Measurements from ENCODE around the gene EVPL. TPM values are rescaled to one million over a fixed set of nuclear protein-coding genes. Genes with fewer than 3 reads are reported as not detected.
A peak's percentile ranks its signal among the peaks of the same experiment; 100 is the strongest.

EVPL gene
- total and polyA plus RNA-seq, 4 experiments from 2014 or later: not detected

- Mint-ChIP-seq H3K27ac (peak overlapping the region in 4 of 7 donors; percentile 2 to 59 (median 24)), H3K4me1 (peaks cover 0 to 5% (median 3%) of the 10 kb centered on the region in 4 donors)
These were observed 21.6 kb downstream of the EVPL start for GRCh38 chr17:76005263-76006149.

GRCh38 chr17:76004750-76005262 lies 22.3 kb downstream of the EVPL start:
- Mint-ChIP-seq H3K4me1 (peaks cover 0 to 5% (median 2%) of the 10 kb centered on the region in 4 donors), H3K9me3 (no peaks in the 10 kb centered on the region), H3K27ac (no peak overlapping the region), H3K27me3 (no peaks in the 10 kb centered on the region), H3K36me3 (peaks cover 0 to 4% of the 10 kb centered on the region in 2 donors), H3K4me3 (no peak overlapping the region)
- Histone ChIP-seq H3K4me1 (ENCODE audit: insufficient read depth, low read length) (no peaks in the 10 kb centered on the region), H3K9me3 (ENCODE audit: control insufficient read depth in 1 of 2, low read length in 2 of 2) (no peaks in the 10 kb centered on the region), H3K27me3 (ENCODE audit: insufficient read depth, low read length) (no peaks in the 10 kb centered on the region), H3K36me3 (ENCODE audit: insufficient read depth, low read length) (no peaks in the 10 kb centered on the region), H3K4me3 (ENCODE audit: low read length in 2 of 2) (no peak overlapping the region), H3K27ac (ENCODE audit: low read depth, low read length) (no peak overlapping the region)
- intact Hi-C loops (cut with micrococcal nuclease): loop anchor here (1.0 to 5.0 kb wide), 2 partner anchors 100 to 253 kb away; no protein-coding TSS in a partner anchor
- ChIA-PET CTCF (ENCODE audit: partially characterized antibody) (interaction anchor here (0.6 to 8.2 kb wide), 23 partner anchors 8 to 488 kb away, joined by 3 to 120 read pairs (median 4); partner anchors contain the start of genes GALK1, MRPL38 and TRIM65), POLR2A (ENCODE audit: partially characterized antibody) (interaction anchor here (1.0 to 3.8 kb wide), 3 partner anchors 25 to 220 kb away, joined by 4 to 23 read pairs (median 6); partner anchors contain the start of genes ACOX1, MRPL38, TEN1 and UNK)
- DNase-seq: no peak

More at GRCh38 chr17:76005263-76006149, 21.6 kb downstream of the EVPL start:
- Mint-ChIP-seq H3K36me3 (peaks cover 0 to 4% of the 10 kb centered on the region in 2 donors), H3K27me3 (no peaks in the 10 kb centered on the region), H3K9me3 (no peaks in the 10 kb centered on the region), H3K4me3 (no peak overlapping the region)
- H3K9me3 ChIP-seq (ENCODE audit: control insufficient read depth in 1 of 2, low read length in 2 of 2): no peaks in the 10 kb centered on the region
- no peaks in the 10 kb centered on the region for H3K27me3 ChIP-seq (ENCODE audit: insufficient read depth, low read length)
- intact Hi-C loops (cut with micrococcal nuclease): loop anchor here (1.0 to 5.0 kb wide), 2 partner anchors 100 to 253 kb away; no protein-coding TSS in a partner anchor
- H3K4me1 ChIP-seq (ENCODE audit: insufficient read depth, low read length): no peaks in the 10 kb centered on the region
- ChIA-PET CTCF (ENCODE audit: partially characterized antibody) (interaction anchor here (0.8 to 8.2 kb wide), 26 partner anchors 9 to 488 kb away, joined by 3 to 120 read pairs (median 4); partner anchors contain the start of genes FBF1, GALK1, MRPL38 and TRIM65), POLR2A (ENCODE audit: partially characterized antibody) (interaction anchor here (1.0 to 3.8 kb wide), 3 partner anchors 26 to 221 kb away, joined by 4 to 23 read pairs (median 6); partner anchors contain the start of genes ACOX1, MRPL38, TEN1 and UNK)
- H3K36me3 ChIP-seq (ENCODE audit: insufficient read depth, low read length): no peaks in the 10 kb centered on the region
- no peak overlapping the region for H3K4me3 ChIP-seq (ENCODE audit: low read length in 2 of 2)
- DNase-seq: peak; percentile 68 to 76 (median 74)
- H3K27ac ChIP-seq (ENCODE audit: low read depth, low read length): no peak overlapping the region

- peaks cover 0 to 5% (median 0%) of the 10 kb centered on the region in 4 donors for H3K4me1 Mint-ChIP-seq
- CTCF ChIA-PET (ENCODE audit: partially characterized antibody): interaction anchor here (0.6 to 8.2 kb wide), 15 partner anchors 7 to 381 kb away, joined by 3 to 120 read pairs (median 5); partner anchors contain the start of genes MRPL38, SPHK1 and TRIM65
- intact Hi-C loops (cut with micrococcal nuclease): no loop called here
- DNase-seq: no peak
- no peaks in the 10 kb centered on the region for H3K9me3 ChIP-seq (ENCODE audit: control insufficient read depth in 1 of 2, low read length in 2 of 2)
- POLR2A ChIA-PET (ENCODE audit: partially characterized antibody): interaction anchor here (3.8 kb wide), 1 partner anchor 99 kb away, joined by 23 read pairs; the partner anchor contains the start of gene MRPL38
- peaks cover 0 to 4% of the 10 kb centered on the region in 2 donors for H3K36me3 Mint-ChIP-seq
- H3K4me1 ChIP-seq (ENCODE audit: insufficient read depth, low read length): no peaks in the 10 kb centered on the region
- H3K27me3 Mint-ChIP-seq: no peaks in the 10 kb centered on the region
- no peaks in the 10 kb centered on the region for H3K9me3 Mint-ChIP-seq
- H3K36me3 ChIP-seq (ENCODE audit: insufficient read depth, low read length): no peaks in the 10 kb centered on the region
- H3K27me3 ChIP-seq (ENCODE audit: insufficient read depth, low read length): no peaks in the 10 kb centered on the region
- no peak overlapping the region for H3K27ac ChIP-seq (ENCODE audit: low read depth, low read length)
- H3K27ac Mint-ChIP-seq: no peak overlapping the region
- no peak overlapping the region for H3K4me3 Mint-ChIP-seq
- H3K4me3 ChIP-seq (ENCODE audit: low read length in 2 of 2): no peak overlapping the region
These were observed 23.2 kb downstream of the EVPL start for GRCh38 chr17:76003915-76004314.

GRCh38 chr17:76002100-76002499 lies 25.0 kb downstream of the EVPL start:
- DNase-seq: no peak
- no peaks in the 10 kb centered on the region for H3K27me3 ChIP-seq (ENCODE audit: insufficient read depth, low read length)
- POLR2A ChIA-PET (ENCODE audit: partially characterized antibody): no interaction called here
- Mint-ChIP-seq H3K27me3 (no peaks in the 10 kb centered on the region), H3K4me3 (no peak overlapping the region), H3K9me3 (no peaks in the 10 kb centered on the region), H3K36me3 (peaks cover 0 to 4% of the 10 kb centered on the region in 2 donors), H3K4me1 (peaks cover 5 to 16% (median 9%) of the 10 kb centered on the region in 4 donors), H3K27ac (no peak overlapping the region)
- H3K27ac ChIP-seq (ENCODE audit: low read depth, low read length): no peak overlapping the region
- no peaks in the 10 kb centered on the region for H3K9me3 ChIP-seq (ENCODE audit: control insufficient read depth in 1 of 2, low read length in 2 of 2)
- CTCF ChIA-PET (ENCODE audit: partially characterized antibody): interaction anchor here (1.0 to 8.2 kb wide), 9 partner anchors 9 to 396 kb away, joined by 3 to 120 read pairs (median 4); partner anchors contain the start of gene MRPL38
- intact Hi-C loops (cut with micrococcal nuclease): no loop called here
- peaks cover 6% of the 10 kb centered on the region for H3K4me1 ChIP-seq (ENCODE audit: insufficient read depth, low read length)
- H3K36me3 ChIP-seq (ENCODE audit: insufficient read depth, low read length): no peaks in the 10 kb centered on the region
- no peak overlapping the region for H3K4me3 ChIP-seq (ENCODE audit: low read length in 2 of 2)

- Mint-ChIP-seq H3K4me1 (peaks cover 10 to 23% (median 17%) of the 10 kb centered on the region in 4 donors), H3K27ac (no peak within 1 kb of the TSS), H3K36me3 (peaks cover 0 to 4% of the 10 kb centered on the region in 2 donors), H3K9me3 (no peaks in the 10 kb centered on the region), H3K4me3 (no peak within 1 kb of the TSS), H3K27me3 (no peaks in the 10 kb centered on the region)
- POLR2A ChIA-PET (ENCODE audit: partially characterized antibody): interaction anchor here (1.3 kb wide), 1 partner anchor 105 kb away, joined by 5 read pairs; the partner anchor contains the start of gene TRIM65
- CTCF ChIA-PET (ENCODE audit: partially characterized antibody): interaction anchor here (1.0 to 8.2 kb wide), 8 partner anchors 10 to 179 kb away, joined by 3 to 120 read pairs (median 4); partner anchors contain the start of gene MRPL38
- Histone ChIP-seq H3K9me3 (ENCODE audit: control insufficient read depth in 1 of 2, low read length in 2 of 2) (no peaks in the 10 kb centered on the region), H3K4me1 (ENCODE audit: insufficient read depth, low read length) (peaks cover 14% of the 10 kb centered on the region), H3K36me3 (ENCODE audit: insufficient read depth, low read length) (no peaks in the 10 kb centered on the region), H3K27me3 (ENCODE audit: insufficient read depth, low read length) (no peaks in the 10 kb centered on the region), H3K4me3 (ENCODE audit: low read length in 2 of 2) (no peak within 1 kb of the TSS), H3K27ac (ENCODE audit: low read depth, low read length) (no peak within 1 kb of the TSS)
- no peak for DNase-seq
- intact Hi-C loops (cut with micrococcal nuclease): no loop called here
These were observed 26.2 kb downstream of the EVPL start, which contains the start of gene CDK3 for GRCh38 chr17:76000755-76001521. CDK3 (plus strand) TSS chr17:76000855; CDS start chr17:76001426, 571 bp downstream.

GRCh38 chr17:76000016-76000754 lies 26.9 kb downstream of the EVPL start:
- Histone ChIP-seq H3K27ac (ENCODE audit: low read depth, low read length) (no peak overlapping the region), H3K36me3 (ENCODE audit: insufficient read depth, low read length) (no peaks in the 10 kb centered on the region), H3K4me1 (ENCODE audit: insufficient read depth, low read length) (peaks cover 14% of the 10 kb centered on the region), H3K27me3 (ENCODE audit: insufficient read depth, low read length) (no peaks in the 10 kb centered on the region), H3K9me3 (ENCODE audit: control insufficient read depth in 1 of 2, low read length in 2 of 2) (no peaks in the 10 kb centered on the region), H3K4me3 (ENCODE audit: low read length in 2 of 2) (no peak overlapping the region)
- no peaks in the 10 kb centered on the region for H3K9me3 Mint-ChIP-seq
- no peaks in the 10 kb centered on the region for H3K27me3 Mint-ChIP-seq
- no peak overlapping the region for H3K4me3 Mint-ChIP-seq
- intact Hi-C loops (cut with micrococcal nuclease): no loop called here
- ChIA-PET POLR2A (ENCODE audit: partially characterized antibody) (interaction anchor here (1.3 kb wide), 1 partner anchor 104 kb away, joined by 5 read pairs; the partner anchor contains the start of gene TRIM65), CTCF (ENCODE audit: partially characterized antibody) (interaction anchor here (1.1 to 4.3 kb wide), 6 partner anchors 11 to 179 kb away, joined by 3 to 12 read pairs (median 4); partner anchors contain the start of genes FBF1 and MRPL38)
- peaks cover 10 to 26% (median 15%) of the 10 kb centered on the region in 4 donors for H3K4me1 Mint-ChIP-seq
- H3K36me3 Mint-ChIP-seq: peaks cover 0 to under 1% of the 10 kb centered on the region in 2 donors
- no peak overlapping the region for H3K27ac Mint-ChIP-seq
- DNase-seq: peak; percentile 51 to 59 (median 53)
